Measurements from ENCODE around the gene RCN2.
"Not testable (repeated sequence)": the region's sequence is repeated elsewhere in the genome, so short reads cannot be mapped to it uniquely, and the experiment has no call there.

The RCN2 gene, protein sequence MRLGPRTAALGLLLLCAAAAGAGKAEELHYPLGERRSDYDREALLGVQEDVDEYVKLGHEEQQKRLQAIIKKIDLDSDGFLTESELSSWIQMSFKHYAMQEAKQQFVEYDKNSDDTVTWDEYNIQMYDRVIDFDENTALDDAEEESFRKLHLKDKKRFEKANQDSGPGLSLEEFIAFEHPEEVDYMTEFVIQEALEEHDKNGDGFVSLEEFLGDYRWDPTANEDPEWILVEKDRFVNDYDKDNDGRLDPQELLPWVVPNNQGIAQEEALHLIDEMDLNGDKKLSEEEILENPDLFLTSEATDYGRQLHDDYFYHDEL

DNA sequence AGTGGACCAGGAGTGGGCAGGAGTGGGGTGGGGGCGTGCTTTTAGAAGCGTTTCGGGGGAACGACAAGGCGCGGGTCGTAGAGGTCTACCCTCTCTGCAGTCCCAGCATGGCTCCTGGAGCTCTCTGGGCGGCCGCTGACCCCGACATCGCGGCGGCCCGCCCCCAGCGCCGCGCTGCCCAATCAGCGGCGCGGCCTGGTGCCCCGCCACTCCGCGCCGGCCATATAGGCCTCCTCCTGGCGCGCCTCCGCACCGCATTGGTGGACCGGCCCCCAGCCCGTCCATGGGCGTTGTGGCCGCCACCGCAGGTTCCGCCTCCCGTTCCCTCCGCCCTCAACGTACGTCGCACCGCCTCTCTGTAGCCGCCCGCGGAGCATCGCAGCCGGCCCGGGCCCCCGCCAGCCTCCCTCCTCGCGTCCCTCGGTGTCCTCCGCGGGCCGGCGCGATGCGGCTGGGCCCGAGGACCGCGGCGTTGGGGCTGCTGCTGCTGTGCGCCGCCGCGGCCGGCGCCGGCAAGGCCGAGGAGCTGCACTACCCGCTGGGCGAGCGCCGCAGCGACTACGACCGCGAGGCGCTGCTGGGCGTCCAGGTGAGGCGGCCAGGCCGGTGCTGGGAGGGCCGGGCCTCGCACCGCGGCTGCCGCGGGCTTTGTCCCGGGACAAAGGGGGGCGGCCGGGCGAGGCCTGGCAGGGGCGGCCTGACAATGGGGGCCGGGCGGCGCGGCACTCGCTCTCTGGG lies at the start of gene RCN2:
TSS of gene RCN2 (plus strand) at position 353 of the 738 bp plus-strand sequence. CDS start at position 446, 93 bp downstream.
- peak; percentile 83 to 86 for DNase-seq (ENCODE audit: low read depth in 2 of 2)

DNA sequence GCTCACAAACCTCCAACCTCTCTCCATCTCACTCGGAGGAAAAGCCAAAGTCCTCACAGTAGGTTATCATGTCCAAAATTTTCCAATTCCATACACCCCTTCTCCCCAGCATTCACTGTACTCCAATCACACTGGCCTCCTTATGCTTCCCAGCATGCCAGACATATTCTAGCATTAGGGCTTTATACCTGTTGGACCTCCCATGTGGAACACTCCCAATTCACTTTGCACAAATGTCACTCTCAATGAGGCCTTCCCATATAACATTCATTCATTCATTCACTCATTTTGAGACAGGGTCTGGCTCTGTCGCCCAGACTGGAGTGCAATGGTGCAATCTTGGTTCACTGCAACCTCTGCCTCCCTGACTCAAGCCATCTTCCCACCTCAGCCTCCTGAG lies 46.3 kb upstream of the RCN2 start:
- DNase-seq (ENCODE audit: low read depth in 2 of 2), result no peak

DNA sequence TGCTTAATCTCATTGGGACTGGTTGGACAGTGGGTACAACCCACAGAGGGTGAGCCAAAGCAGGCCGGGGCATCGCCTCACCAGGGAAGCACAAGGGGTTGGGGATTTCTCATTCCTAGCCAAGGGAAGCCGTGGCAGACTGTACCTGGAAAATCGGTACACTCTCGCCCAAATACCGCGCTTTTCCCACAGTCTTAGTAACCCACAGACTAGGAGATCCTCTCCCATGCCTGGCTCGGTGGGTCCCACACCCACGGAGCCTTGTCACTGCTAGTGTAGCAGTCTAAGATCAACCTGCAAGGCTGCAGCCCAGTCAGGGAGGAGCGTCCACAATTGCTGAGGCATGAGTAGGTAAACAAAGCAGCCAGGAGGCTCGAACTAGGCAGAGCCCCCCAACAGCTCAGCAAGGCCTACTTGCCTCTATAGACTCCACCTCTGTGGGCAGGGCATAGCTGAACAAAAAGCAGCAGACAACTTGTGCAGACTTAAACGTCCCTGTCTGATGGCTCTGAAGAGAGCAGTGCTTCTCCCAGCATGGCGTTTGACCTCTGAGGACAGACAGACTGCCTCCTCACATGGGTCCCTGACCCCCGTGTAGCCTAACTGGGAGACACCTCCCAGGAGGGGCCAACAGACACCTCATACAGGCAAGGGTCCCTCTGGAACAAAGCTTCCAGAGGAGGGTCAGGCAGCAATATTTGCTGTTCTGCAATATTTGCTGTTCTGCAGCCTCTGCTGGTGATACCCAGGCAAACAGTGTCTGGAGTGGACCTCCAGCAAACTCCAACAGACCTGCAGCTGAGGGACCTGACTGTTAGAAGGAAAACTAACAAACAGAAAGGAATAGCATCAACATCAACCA lies 44.0 kb upstream of the RCN2 start:
- DNase-seq (ENCODE audit: low read depth in 2 of 2), result not testable (repeated sequence)

DNA sequence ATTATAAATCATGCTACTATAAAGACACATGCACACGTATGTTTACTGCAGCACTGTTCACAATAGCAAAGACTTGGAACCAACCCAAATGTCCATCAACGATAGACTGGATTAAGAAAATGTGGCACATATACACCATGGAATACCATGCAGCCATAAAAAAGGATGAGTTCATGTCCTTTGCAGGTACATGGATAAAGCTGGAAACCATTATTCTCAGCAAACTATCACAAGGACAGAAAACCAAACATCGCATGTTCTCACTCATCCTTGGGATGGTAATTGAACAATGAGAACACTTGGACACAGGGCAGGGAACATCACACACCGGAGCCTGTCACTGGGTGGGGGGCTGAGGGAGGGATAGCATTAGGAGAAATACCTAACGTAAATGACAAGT lies 38.7 kb upstream of the RCN2 start:
- not testable (repeated sequence) for DNase-seq (ENCODE audit: low read depth in 2 of 2)

DNA sequence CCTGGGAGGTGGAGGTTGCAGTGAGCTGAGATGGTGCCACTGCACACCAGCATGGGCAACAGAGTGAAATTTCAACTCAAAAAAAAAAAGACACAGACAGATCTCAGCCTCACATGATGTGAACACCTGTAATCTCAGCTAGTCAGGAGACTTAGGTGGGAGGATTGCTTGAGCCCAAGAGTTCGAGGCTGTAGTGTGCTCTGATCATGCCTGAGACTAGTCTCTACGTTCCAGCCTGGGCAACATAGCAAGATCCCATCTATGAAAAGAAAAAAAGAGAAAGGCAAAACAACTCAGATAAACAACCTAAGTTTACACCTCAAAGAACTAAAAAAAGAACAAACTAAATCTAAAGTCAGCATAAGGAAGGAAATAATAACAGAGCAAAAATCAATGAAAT lies 37.4 kb upstream of the RCN2 start:
- no peak for DNase-seq (ENCODE audit: low read depth in 2 of 2)

DNA sequence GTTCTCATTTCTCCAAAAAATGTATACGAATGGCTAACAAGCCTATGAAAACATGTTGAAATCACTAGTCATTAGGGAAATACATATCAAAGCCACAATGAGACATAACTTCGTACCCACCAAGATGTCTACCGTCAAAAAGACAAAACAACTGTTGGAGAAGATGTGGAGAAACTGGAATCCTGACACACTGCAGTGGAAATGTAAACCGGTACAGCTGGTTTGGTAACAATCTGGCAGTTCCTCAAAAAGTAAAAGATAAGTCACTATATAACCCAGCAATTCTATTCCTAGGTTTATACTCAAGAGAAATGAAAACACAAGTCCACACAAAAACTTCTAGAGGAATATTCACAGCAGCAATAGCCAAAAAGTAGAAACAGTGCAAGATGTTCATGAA lies 33.4 kb upstream of the RCN2 start:
- DNase-seq (ENCODE audit: low read depth in 2 of 2), result no peak

DNA sequence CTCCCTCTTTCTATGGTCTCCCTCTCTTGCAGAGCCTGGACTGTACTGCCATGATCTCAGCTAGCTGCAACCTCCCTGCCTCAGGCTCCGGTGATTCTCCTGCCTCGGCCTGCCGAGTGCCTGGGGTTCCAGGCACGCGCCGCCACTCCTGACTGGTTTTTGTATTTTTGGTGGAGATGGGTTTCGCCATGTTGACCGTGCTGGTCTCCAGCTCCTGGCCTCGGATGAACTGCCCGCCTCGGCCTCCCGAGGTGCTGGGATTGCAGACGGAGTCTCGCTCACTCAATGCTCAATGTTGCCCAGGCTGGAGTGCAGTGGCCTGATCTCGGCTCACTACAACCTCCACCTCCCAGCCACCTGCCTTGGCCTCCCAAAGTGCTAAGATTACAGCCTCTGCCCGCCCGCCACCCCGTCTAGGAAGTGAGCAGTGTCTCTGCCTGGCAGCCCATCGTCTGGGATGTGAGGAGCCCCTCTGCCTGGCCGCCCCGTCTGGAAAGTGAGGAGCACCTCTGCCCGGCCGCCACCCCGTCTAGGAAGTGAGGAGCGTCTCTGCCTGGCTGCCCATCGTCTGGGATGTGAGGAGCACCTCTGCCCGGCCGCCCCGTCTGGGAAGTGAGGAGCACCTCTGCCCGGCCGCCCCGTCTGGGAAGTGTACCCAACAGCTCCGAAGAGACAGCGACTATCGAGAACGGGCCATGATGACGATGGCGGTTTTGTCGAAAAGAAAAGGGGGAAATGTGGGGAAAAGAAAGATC lies 32.2 kb upstream of the RCN2 start:
- DNase-seq (ENCODE audit: low read depth in 2 of 2), result not testable (repeated sequence)

DNA sequence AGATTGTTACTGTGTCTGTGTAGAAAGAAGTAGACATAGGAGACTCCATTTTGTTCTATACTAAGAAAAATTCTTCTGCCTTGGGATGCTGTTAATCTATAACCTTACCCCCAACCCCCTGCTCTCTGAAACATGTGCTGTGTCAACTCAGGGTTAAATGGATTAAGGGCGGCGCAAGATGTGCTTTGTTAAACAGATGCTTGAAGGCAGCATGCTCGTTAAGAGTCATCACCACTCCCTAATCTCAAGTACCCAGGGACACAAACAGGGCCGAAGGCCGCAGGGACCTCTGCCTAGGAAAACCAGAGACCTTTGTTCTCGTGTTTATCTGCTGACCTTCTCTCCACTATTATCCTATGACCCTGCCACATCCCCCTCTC lies 31.6 kb upstream of the RCN2 start:
- not testable (repeated sequence) for DNase-seq (ENCODE audit: low read depth in 2 of 2)

DNA sequence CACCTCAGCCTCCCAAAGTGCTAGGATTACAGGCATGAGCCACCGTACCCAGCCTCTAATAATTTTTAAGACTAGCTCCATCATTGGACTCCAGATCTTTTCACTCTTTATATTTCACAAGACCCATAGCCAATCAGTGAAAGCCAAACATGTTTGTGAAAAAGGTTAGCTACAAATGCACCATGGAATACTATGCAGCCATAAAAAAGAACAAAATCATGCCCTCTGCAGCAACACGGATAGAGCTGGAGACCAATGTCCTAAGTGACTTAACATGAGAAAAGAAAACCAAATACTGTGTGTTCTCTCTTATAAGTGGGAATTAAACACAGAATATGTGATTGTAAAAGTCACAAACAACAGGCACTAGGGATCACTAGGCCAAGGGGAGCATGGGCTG lies 29.6 kb upstream of the RCN2 start:
- DNase-seq (ENCODE audit: low read depth in 2 of 2), result no peak

DNA sequence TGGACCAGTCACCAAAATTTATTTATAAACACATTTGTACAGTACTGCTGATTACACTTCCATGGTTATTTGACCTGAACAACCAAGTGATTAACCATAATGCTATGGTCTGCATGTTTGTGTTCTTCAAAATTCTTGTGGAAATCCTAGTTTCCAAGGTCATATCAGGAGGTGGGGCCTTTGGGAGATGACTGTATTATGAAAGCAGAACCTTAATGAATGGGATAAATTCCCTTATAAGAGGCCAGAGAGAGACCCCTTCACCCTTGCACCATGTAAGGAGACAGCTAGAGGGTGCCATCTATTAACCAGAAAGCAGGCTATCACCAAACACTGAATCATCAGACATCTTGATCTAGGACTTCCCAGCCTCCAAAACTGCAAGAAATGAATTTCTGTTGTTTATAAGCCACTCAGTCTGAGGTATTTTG lies 28.3 kb upstream of the RCN2 start:
- no peak for DNase-seq (ENCODE audit: low read depth in 2 of 2)

DNA sequence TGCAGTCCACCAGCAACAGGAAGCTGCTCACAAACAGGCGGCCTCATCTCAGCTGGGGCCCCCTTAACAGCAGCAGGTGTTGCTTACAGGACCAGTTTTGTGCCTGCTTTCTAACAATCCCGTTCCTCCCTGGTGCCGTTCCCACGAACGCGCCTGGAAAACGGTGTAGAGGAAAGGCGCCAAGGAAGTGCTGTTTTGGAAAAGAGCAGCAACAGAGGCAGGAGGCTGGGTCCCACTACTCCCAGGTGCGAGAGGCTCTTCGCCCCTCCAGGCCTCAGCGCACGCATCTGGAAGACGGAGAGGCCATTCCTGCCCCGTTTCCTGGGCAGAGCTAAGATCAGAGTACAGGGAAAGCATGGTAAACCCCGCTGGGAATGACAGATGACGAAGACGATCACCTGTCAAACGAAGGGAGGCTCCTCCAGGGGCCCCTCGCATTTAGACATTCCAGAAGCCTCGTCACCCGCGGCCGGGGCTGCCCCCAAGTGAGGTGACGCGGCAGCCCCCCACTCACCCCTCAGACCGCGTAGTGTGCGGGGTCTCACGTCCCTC lies 27.0 kb upstream of the RCN2 start:
- DNase-seq (ENCODE audit: low read depth in 2 of 2), result peak in 1 of 2 donors; percentile 4

DNA sequence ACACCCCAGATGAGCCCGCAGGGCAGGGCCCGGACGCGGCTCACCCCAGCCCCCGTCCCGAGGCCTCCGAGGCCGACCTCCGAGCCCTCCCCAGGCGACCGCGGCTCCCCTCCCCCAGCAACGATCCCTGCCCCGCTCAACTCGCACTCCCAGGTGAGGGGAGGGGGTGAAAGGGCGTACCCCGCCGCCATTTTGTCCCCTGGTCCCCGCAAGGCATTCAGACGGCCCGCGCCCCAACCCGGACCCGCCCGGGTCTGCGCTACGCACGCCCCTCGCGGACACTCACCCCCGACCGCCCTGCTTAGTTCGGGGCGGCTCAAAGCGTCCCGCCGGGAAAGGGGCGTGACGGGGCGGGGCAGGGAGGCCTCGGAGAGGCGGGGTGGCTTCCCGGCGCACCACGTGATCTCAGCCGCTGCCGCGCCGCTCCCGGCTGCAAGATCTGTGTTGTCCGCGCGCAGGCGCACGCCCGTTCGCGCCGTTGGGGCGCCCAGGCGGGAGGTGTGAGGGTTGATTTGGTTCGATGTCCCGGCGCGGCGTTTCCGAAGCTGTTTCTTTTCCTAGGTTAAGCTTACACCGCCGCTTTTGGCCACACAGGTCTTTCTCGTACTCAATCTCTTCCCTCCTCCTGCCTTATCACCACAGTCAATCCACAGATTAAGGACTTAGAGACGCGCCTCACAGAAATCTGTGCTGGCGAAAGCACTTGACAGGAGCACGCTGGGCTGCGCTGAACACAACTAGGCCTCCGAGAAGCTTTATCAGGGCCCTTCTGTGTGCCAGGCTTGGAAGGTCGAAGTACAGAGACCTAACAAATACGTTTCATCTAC lies 26.3 kb upstream of the RCN2 start, which contains the start of gene SCAPER:
TSS of gene SCAPER (minus strand) at position 328 of the 827 bp plus-strand sequence. CDS start 21,523 bp downstream, outside the sequence.
- DNase-seq (ENCODE audit: low read depth in 2 of 2), result peak; percentile 85 to 93

DNA sequence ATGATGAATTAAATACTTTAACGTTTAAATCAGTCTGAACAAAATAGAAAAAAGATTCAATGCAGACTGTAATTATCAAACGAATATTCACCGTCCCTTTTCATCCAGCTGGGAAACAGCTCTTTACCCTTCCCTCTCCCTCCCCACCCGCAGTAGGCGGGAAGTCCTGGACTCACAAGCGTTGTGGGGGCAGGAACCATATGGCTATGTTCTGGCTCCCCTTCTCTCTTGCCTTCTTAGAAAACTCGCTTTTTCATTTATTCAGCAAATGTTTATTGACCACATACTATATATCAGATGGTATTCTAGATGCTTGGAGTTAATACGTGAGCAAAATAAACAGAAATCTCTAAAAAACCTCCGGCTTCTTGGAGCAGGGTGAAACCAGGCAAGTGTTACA lies 25.7 kb upstream of the RCN2 start:
- no peak for DNase-seq (ENCODE audit: low read depth in 2 of 2)

DNA sequence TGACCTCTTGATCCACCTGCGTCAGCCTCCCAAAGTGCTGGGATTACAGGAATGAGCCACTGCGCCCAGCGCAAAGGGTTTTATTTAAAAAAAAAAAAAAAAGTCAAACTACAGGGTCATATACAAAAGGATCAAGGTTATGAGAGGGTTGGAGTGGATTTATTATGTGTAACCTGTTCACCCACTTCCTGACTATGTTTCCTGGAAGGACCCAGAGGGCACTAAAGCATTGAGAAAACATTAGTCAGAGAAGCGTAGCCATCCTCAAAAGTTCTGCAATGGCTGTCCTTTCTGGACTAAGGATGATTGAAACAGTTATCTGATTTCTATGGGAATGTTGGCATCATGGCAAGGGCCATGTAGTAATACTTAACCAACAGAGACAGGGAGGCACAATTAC lies 19.1 kb upstream of the RCN2 start:
- no peak for DNase-seq (ENCODE audit: low read depth in 2 of 2)

DNA sequence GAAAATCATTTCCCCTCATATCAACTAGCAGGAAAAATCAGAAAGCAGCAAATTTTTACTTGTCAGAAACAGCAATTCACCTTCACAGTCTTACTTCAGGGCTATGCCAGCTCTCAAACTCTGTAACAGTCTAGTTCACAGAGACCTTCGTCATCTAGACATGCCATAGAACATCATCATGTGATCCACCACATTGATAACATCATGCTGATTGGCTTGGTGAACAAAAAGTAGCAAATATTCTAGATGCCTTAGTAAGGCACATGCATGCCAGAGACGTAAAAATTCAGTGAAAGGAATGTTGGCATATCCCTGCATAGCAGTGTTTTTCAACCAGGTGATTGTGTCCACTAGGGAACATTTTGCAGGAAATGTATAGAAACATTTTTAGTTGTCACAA lies 17.8 kb upstream of the RCN2 start:
- no peak for DNase-seq (ENCODE audit: low read depth in 2 of 2)

DNA sequence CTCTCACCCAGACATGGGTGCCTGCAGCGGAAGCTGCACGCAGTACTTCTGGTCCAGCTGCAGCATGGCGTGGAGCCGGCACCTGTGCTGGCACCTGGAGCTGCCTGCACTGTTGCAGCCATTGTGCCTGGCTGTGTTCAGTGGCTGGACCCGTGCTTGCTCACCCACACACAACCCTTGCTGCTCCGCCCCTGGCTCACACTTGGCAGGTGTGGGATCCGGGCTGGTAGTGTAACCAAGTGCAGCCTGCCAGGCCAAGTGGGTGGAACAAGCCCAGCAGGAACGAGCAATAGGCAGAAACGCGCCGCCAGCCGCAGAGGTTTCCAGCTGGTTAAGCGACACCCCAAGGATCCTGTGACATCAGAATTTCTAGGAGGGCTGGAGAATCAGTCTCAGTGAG lies 15.2 kb upstream of the RCN2 start:
- no peak for DNase-seq (ENCODE audit: low read depth in 2 of 2)

DNA sequence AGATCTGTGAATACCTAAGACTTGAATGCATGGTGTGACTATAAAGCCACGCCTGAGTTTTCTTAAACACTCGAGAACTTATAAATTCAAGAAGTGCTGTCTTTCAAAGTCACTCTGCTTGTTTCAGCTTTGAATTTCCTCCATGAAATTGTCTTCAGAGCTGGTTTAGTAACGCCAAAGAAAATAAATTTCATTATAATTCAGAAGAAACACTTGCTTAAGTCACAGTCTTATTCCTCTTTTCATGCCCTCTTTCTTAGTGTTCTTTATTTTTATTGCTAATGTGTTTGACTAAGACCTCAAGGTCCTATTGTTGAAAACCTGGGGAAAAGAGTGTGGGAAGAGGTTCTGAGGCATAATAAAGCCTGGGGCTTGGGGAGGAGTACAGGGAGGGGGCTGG lies 3.3 kb upstream of the RCN2 start:
- no peak for DNase-seq (ENCODE audit: low read depth in 2 of 2)

DNA sequence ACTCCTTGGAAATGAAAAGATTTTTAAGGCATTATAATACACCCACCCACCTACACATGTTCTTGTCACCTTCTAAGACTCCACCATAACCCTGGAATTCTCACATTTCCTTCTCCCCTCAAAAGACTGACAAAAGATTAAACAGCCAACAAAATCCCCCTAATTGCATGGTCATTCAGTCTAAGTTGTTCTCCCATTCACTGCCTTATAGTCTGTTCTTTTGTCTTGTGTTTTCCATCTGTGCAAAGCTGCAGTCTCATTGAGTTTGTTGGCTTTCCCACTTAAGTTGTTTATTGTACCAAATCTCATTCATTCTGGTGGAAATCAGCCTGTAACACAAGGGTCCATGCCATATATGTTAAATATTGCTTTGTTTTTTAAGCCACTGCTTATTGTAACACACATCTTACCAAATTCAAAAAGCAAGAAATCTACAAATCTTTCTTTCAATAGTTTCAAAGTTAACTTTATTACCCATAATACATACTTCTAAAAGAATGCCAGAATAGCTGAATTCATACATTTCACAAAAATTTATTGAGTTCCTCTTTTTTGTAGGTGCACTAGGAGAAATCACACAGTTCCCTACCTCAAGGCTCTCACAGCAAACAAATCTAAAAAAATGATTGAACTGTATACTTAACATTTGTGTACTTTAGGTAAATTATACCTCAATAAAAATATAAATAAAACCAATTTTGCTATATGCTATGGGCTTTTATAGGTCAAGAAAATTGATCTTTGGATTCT lies 2.4 kb upstream of the RCN2 start:
- no peak for DNase-seq (ENCODE audit: low read depth in 2 of 2)

DNA sequence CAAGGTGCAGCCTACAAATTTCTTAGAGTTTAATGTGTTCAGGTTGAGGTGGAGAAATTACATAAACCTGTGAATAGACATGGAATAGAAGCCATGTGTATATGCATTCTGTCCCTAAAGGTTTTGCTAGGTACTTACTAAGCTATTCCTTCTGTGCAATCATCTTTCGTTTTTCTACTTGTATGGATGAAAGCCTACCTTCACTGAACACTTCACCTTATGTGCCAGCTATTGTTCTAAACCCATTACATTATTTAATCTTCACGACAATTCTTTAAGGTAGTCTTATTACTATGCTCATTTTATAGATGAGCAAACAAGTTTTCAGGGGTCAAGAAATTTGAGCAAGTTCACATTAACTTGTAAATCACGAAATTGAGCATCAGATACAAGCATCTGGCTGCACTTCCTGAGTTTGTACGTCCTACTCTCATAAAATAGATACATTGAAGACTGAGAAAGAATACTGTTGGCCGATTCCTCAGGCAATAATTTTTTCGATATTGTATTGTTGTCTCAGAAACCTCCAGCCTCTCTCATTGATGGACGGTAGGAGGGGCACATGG lies 635 bp upstream of the RCN2 start:
- DNase-seq (ENCODE audit: low read depth in 2 of 2), result no peak
